GM23338 (cell line): Measurements from ENCODE around the gene PLAGL1. TPM values are rescaled to one million over a fixed set of nuclear protein-coding genes. Genes with fewer than 3 reads are reported as not detected.

Experiments
- ATAC-seq: fragments of 200-7000 bp; cut with Tn5 transposase; 3 replicates; pipeline ENCODE4 v1.9.1; 2020
- DNase-seq: peaks from one replicate; pipeline ENCODE4 v3.0.0-alpha.2; 2015; ENCODE audit warnings: low spot score
- H2AFZ ChIP-seq: fragments of 200-600 bp; sonication (generic); 2 replicates; pipeline ENCODE4 v1.8.0; 2016; ENCODE audit warnings: antibody characterized with exemption, mild to moderate bottlenecking, moderate library complexity
- H3F3A ChIP-seq: fragments of 200-600 bp; sonication (generic); replicated peaks from 2 replicates; pipeline ENCODE4 v1.8.0; 2017; ENCODE audit warnings: antibody characterized with exemption, mixed run types, low read depth
- H3K27ac ChIP-seq: fragments of 200-600 bp; sonication (generic); 2 replicates; pipeline ENCODE4 v1.6.1; 2016; ENCODE audit warnings: low read depth
- H3K27me3 ChIP-seq: fragments of 200-600 bp; sonication (generic); 2 replicates; pipeline ENCODE4 v1.8.0; 2016; ENCODE audit warnings: mild to moderate bottlenecking, mixed run types, moderate library complexity; ENCODE audit not compliant: insufficient read depth
- H3K36me3 ChIP-seq: fragments of 200-600 bp; sonication (generic); 2 replicates; pipeline ENCODE4 v1.8.0; 2016; ENCODE audit warnings: mild to moderate bottlenecking; ENCODE audit not compliant: insufficient read depth
- H3K4me1 ChIP-seq: fragments of 200-600 bp; sonication (generic); 2 replicates; pipeline ENCODE4 v1.8.0; 2016; ENCODE audit warnings: mild to moderate bottlenecking, moderate library complexity; ENCODE audit not compliant: insufficient read depth
- H3K4me2 ChIP-seq: fragments of 200-600 bp; sonication (generic); 2 replicates; pipeline ENCODE4 v1.7.1; 2017; ENCODE audit warnings: mixed run types
- H3K4me3 ChIP-seq: fragments of 200-600 bp; sonication (generic); 2 replicates; pipeline ENCODE4 v1.6.1; 2016; ENCODE audit warnings: mixed run types
- H3K79me2 ChIP-seq: fragments of 200-600 bp; sonication (generic); replicated peaks from 2 replicates; pipeline ENCODE4 v1.8.0; 2017; ENCODE audit warnings: mild to moderate bottlenecking; ENCODE audit not compliant: insufficient read depth
- H3K9me2 ChIP-seq: fragments of 200-600 bp; sonication (generic); 2 replicates; pipeline ENCODE4 v1.8.0; 2017; ENCODE audit not compliant: insufficient read depth
- H4K20me1 ChIP-seq: fragments of 200-600 bp; sonication (generic); replicated peaks from 2 replicates; pipeline ENCODE4 v1.8.0; 2017; ENCODE audit warnings: mild to moderate bottlenecking; ENCODE audit not compliant: insufficient read depth
- H3K27ac Mint-ChIP-seq: 2 replicates; pipeline ENCODE4 v1.8.0; 2020; ENCODE audit warnings: inconsistent platforms, mild to moderate bottlenecking, moderate library complexity, mixed read lengths
- H3K27me3 Mint-ChIP-seq: 3 replicates; pipeline ENCODE4 v1.8.0; 2022; ENCODE audit warnings: low read depth, mild to moderate bottlenecking, moderate library complexity, mixed read lengths, inconsistent platforms; ENCODE audit not compliant: insufficient read depth, poor library complexity
- H3K36me3 Mint-ChIP-seq: 3 replicates; pipeline ENCODE4 v1.8.0; 2021; ENCODE audit warnings: low read depth, mild to moderate bottlenecking, inconsistent platforms, moderate library complexity, mixed read lengths
- H3K4me1 Mint-ChIP-seq: 3 replicates; pipeline ENCODE4 v1.8.0; 2020; ENCODE audit warnings: mild to moderate bottlenecking, inconsistent platforms, mixed read lengths
- H3K4me3 Mint-ChIP-seq: 3 replicates; pipeline ENCODE4 v1.8.0; 2021; ENCODE audit warnings: moderate library complexity, mild to moderate bottlenecking, inconsistent platforms, mixed read lengths
- H3K9me3 Mint-ChIP-seq: 3 replicates; pipeline ENCODE4 v1.8.0; 2020; ENCODE audit warnings: moderate library complexity, mild to moderate bottlenecking, inconsistent platforms, mixed read lengths
- CREB1 ChIP-seq: fragments of 250-450 bp; sonication (Bioruptor Pico); IDR thresholded peaks from 2 replicates; pipeline ENCODE4 v1.5.0; 2020; ENCODE audit warnings: low read depth, mild to moderate bottlenecking, moderate library complexity
- EZH2 ChIP-seq: fragments of 200-600 bp; sonication (generic); IDR thresholded peaks from one replicate; pipeline ENCODE4 v1.8.0; 2017; ENCODE audit warnings: antibody characterized with exemption, mild to moderate bottlenecking, low read depth; ENCODE audit not compliant: unreplicated experiment
- EZH2phosphoT487 ChIP-seq: fragments of 200-600 bp; sonication (generic); IDR thresholded peaks from one replicate; pipeline ENCODE4 v1.8.1; 2018; ENCODE audit warnings: antibody characterized with exemption; ENCODE audit not compliant: unreplicated experiment
- JUNB ChIP-seq: IDR thresholded peaks from one replicate; pipeline ENCODE4 v1.6.1; 2016; ENCODE audit warnings: antibody characterized with exemption; ENCODE audit not compliant: unreplicated experiment
- NANOG ChIP-seq: IDR thresholded peaks from 2 replicates; pipeline ENCODE4 v1.6.1; 2016; ENCODE audit warnings: antibody characterized with exemption, borderline replicate concordance
- POLR2AphosphoS5 ChIP-seq: IDR thresholded peaks from 2 replicates; pipeline ENCODE4 v1.6.1; 2016; ENCODE audit warnings: antibody characterized with exemption, low read depth
- STAT1 ChIP-seq: IDR thresholded peaks from one replicate; pipeline ENCODE4 v1.6.1; 2016; ENCODE audit warnings: antibody characterized with exemption; ENCODE audit not compliant: unreplicated experiment
- ZNF114 ChIP-seq: fragments of 250-450 bp; sonication (Bioruptor Pico); IDR thresholded peaks from 2 replicates; pipeline ENCODE4 v1.5.0; 2020; ENCODE audit warnings: mild to moderate bottlenecking, moderate library complexity
- ZNF331 ChIP-seq: fragments of 250-450 bp; sonication (Bioruptor Pico); IDR thresholded peaks from 2 replicates; pipeline ENCODE4 v1.5.0; 2020; ENCODE audit warnings: low read depth, mild to moderate bottlenecking, moderate library complexity
- polyA plus RNA-seq: library from polyadenylated mRNA; unstranded; fragments of >200 nt; fragmentation: Nextera tagmentation; extraction: Ambion mirVana; gene quantifications from 2 replicates; pipeline ENCODE4 v1.2.1, GENCODE V29; 2016
- total RNA-seq: library from RNA; depleted of rRNA; stranded (reverse); fragments of >200 nt; shearing (Covaris generic); gene quantifications from 2 replicates; pipeline ENCODE4 v1.2.3, GENCODE V29; 2014
- TF ChIP-seq, protein P1 (sequence below), 2 experiments: fragments of 200-600 bp in 1 of 2; sonication (generic) in 1 of 2; conservative IDR thresholded peaks; 2 replicates each; pipeline versions ENCODE4 v1.5.1 to v1.6.1; 2016 to 2017; ENCODE audit warnings: antibody characterized with exemption in 2 of 2, low read depth in 2 of 2, mild to moderate bottlenecking in 2 of 2, moderate library complexity in 1 of 2
- TF ChIP-seq, protein P2 (sequence below): fragments of 250-450 bp; sonication (Bioruptor Pico); IDR thresholded peaks from 2 replicates; pipeline ENCODE4 v1.5.0; 2020; ENCODE audit warnings: mild to moderate bottlenecking, moderate library complexity
- TF ChIP-seq, protein P3 (sequence below): IDR thresholded peaks from 2 replicates; pipeline ENCODE4 v1.6.1; 2016; ENCODE audit warnings: antibody characterized with exemption
- TF ChIP-seq, protein P4 (sequence below): IDR thresholded peaks from one replicate; pipeline ENCODE4 v1.6.1; 2018; ENCODE audit warnings: antibody characterized with exemption; ENCODE audit not compliant: unreplicated experiment

Gene PLAGL1
- total and polyA plus RNA-seq, 2 experiments from 2014 or later: 0.90 to 1.7 TPM

DNA sequence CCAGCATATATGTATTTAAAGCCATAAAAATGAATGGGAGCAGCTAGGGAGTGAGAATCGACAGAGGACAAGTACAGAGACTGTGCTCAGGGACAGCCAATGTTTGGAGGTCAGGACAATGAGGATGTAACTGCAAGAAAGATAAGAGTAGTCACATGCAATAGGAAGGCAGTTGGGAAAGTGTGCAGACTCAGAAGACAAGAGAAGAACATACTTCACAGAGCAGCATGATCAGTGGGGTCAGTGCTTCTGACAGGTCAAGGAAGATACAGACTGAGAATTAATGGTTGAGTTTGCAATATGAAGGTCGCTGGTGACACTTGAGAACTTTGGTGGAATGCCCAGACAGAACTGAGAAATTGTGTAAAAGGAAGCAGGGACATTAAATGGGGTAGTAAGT lies 25.1 kb downstream of the PLAGL1 start:
- Mint-ChIP-seq H3K4me1 (no peaks in the 10 kb centered on the region), H3K36me3 (no peaks in the 10 kb centered on the region), H3K27ac (no peak overlapping the region), H3K27me3 (peaks cover 7% of the 10 kb centered on the region), H3K4me3 (no peak overlapping the region), H3K9me3 (no peaks in the 10 kb centered on the region; the same call in 2 of the 3 replicates)
- Histone ChIP-seq H4K20me1 (0 out of 2 replicates have a peak, but pooled peaks cover 3% of the 10 kb centered on the region), H2AFZ (no peak overlapping the region), H3K27ac (no peak overlapping the region), H3K79me2 (no peaks in the 10 kb centered on the region), H3K4me1 (0 out of 2 replicates have a peak, but pooled peaks cover 4% of the 10 kb centered on the region), H3K4me3 (no peak overlapping the region), H3K4me2 (no peak overlapping the region), H3F3A (no peaks in the 10 kb centered on the region), H3K36me3 (no peaks in the 10 kb centered on the region), H3K27me3 (peaks cover 97% of the 10 kb centered on the region), H3K9me2 (no peaks in the 10 kb centered on the region)
- TF ChIP-seq, protein P1, sequence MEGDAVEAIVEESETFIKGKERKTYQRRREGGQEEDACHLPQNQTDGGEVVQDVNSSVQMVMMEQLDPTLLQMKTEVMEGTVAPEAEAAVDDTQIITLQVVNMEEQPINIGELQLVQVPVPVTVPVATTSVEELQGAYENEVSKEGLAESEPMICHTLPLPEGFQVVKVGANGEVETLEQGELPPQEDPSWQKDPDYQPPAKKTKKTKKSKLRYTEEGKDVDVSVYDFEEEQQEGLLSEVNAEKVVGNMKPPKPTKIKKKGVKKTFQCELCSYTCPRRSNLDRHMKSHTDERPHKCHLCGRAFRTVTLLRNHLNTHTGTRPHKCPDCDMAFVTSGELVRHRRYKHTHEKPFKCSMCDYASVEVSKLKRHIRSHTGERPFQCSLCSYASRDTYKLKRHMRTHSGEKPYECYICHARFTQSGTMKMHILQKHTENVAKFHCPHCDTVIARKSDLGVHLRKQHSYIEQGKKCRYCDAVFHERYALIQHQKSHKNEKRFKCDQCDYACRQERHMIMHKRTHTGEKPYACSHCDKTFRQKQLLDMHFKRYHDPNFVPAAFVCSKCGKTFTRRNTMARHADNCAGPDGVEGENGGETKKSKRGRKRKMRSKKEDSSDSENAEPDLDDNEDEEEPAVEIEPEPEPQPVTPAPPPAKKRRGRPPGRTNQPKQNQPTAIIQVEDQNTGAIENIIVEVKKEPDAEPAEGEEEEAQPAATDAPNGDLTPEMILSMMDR (conservative IDR thresholded peaks at IDR 0.05; ENCODE audit: low read depth in 2 of 2): no peak
- TF ChIP-seq, protein P2, sequence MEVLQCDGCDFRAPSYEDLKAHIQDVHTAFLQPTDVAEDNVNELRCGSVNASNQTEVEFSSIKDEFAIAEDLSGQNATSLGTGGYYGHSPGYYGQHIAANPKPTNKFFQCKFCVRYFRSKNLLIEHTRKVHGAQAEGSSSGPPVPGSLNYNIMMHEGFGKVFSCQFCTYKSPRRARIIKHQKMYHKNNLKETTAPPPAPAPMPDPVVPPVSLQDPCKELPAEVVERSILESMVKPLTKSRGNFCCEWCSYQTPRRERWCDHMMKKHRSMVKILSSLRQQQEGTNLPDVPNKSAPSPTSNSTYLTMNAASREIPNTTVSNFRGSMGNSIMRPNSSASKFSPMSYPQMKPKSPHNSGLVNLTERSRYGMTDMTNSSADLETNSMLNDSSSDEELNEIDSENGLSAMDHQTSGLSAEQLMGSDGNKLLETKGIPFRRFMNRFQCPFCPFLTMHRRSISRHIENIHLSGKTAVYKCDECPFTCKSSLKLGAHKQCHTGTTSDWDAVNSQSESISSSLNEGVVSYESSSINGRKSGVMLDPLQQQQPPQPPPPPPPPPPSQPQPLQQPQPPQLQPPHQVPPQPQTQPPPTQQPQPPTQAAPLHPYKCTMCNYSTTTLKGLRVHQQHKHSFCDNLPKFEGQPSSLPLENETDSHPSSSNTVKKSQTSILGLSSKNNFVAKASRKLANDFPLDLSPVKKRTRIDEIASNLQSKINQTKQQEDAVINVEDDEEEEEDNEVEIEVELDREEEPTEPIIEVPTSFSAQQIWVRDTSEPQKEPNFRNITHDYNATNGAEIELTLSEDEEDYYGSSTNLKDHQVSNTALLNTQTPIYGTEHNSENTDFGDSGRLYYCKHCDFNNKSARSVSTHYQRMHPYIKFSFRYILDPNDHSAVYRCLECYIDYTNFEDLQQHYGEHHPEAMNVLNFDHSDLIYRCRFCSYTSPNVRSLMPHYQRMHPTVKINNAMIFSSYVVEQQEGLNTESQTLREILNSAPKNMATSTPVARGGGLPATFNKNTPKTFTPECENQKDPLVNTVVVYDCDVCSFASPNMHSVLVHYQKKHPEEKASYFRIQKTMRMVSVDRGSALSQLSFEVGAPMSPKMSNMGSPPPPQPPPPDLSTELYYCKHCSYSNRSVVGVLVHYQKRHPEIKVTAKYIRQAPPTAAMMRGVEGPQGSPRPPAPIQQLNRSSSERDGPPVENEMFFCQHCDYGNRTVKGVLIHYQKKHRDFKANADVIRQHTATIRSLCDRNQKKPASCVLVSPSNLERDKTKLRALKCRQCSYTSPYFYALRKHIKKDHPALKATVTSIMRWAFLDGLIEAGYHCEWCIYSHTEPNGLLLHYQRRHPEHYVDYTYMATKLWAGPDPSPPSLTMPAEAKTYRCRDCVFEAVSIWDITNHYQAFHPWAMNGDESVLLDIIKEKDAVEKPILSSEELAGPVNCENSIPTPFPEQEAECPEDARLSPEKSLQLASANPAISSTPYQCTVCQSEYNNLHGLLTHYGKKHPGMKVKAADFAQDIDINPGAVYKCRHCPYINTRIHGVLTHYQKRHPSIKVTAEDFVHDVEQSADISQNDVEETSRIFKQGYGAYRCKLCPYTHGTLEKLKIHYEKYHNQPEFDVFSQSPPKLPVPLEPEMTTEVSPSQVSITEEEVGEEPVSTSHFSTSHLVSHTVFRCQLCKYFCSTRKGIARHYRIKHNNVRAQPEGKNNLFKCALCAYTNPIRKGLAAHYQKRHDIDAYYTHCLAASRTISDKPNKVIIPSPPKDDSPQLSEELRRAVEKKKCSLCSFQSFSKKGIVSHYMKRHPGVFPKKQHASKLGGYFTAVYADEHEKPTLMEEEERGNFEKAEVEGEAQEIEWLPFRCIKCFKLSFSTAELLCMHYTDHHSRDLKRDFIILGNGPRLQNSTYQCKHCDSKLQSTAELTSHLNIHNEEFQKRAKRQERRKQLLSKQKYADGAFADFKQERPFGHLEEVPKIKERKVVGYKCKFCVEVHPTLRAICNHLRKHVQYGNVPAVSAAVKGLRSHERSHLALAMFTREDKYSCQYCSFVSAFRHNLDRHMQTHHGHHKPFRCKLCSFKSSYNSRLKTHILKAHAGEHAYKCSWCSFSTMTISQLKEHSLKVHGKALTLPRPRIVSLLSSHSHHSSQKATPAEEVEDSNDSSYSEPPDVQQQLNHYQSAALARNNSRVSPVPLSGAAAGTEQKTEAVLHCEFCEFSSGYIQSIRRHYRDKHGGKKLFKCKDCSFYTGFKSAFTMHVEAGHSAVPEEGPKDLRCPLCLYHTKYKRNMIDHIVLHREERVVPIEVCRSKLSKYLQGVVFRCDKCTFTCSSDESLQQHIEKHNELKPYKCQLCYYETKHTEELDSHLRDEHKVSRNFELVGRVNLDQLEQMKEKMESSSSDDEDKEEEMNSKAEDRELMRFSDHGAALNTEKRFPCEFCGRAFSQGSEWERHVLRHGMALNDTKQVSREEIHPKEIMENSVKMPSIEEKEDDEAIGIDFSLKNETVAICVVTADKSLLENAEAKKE: no peak
- TF ChIP-seq, protein P3, sequence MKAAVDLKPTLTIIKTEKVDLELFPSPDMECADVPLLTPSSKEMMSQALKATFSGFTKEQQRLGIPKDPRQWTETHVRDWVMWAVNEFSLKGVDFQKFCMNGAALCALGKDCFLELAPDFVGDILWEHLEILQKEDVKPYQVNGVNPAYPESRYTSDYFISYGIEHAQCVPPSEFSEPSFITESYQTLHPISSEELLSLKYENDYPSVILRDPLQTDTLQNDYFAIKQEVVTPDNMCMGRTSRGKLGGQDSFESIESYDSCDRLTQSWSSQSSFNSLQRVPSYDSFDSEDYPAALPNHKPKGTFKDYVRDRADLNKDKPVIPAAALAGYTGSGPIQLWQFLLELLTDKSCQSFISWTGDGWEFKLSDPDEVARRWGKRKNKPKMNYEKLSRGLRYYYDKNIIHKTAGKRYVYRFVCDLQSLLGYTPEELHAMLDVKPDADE: no peak
- TF ChIP-seq ZNF114 (CRISPR knock-in tag) (no peak), POLR2AphosphoS5 (no peak), ZNF331 (no peak), EZH2 (no peak), NANOG (no peak), EZH2phosphoT487 (no peak), JUNB (no peak), STAT1 (no peak), CREB1 (no peak)
- TF ChIP-seq, protein P4, sequence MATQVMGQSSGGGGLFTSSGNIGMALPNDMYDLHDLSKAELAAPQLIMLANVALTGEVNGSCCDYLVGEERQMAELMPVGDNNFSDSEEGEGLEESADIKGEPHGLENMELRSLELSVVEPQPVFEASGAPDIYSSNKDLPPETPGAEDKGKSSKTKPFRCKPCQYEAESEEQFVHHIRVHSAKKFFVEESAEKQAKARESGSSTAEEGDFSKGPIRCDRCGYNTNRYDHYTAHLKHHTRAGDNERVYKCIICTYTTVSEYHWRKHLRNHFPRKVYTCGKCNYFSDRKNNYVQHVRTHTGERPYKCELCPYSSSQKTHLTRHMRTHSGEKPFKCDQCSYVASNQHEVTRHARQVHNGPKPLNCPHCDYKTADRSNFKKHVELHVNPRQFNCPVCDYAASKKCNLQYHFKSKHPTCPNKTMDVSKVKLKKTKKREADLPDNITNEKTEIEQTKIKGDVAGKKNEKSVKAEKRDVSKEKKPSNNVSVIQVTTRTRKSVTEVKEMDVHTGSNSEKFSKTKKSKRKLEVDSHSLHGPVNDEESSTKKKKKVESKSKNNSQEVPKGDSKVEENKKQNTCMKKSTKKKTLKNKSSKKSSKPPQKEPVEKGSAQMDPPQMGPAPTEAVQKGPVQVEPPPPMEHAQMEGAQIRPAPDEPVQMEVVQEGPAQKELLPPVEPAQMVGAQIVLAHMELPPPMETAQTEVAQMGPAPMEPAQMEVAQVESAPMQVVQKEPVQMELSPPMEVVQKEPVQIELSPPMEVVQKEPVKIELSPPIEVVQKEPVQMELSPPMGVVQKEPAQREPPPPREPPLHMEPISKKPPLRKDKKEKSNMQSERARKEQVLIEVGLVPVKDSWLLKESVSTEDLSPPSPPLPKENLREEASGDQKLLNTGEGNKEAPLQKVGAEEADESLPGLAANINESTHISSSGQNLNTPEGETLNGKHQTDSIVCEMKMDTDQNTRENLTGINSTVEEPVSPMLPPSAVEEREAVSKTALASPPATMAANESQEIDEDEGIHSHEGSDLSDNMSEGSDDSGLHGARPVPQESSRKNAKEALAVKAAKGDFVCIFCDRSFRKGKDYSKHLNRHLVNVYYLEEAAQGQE: no peak
- ATAC-seq (no peak), DNase-seq (no peak)
